Activated CD4-positive, alpha-beta T cell treated with anti-CD3 and anti-CD28 coated beads, Interleukin-2, Interleukin-6, amounts not matched to agents 100 ng/mL and 50 ng/mL, durations not matched to agents 16 hours and 8 hours (primary cell): Measurements from ENCODE around the gene MUC5B.

Experiments
- DNase-seq: peaks from one replicate; pipeline ENCODE4 v3.0.0-alpha.2; 2020

Gene MUC5B

GRCh38 chr11:1289211-1289935 lies 66.5 kb downstream of the MUC5B start:
- no peak for DNase-seq

- no peak for DNase-seq
Measured at GRCh38 chr11:1290052-1291040, 67.5 kb downstream of the MUC5B start.

GRCh38 chr11:1291295-1292017 lies 68.6 kb downstream of the MUC5B start:
- DNase-seq, result no peak

- no peak for DNase-seq
Measured at GRCh38 chr11:1292018-1292643, 69.3 kb downstream of the MUC5B start.

- no peak for DNase-seq
Measured at GRCh38 chr11:1292644-1293618, 70.1 kb downstream of the MUC5B start.

GRCh38 chr11:1293619-1294015 lies 70.8 kb downstream of the MUC5B start:
- DNase-seq, result no peak

- DNase-seq, result no peak
Measured at GRCh38 chr11:1295086-1295485, 72.2 kb downstream of the MUC5B start.

- DNase-seq, result no peak
Measured at GRCh38 chr11:1295591-1295990, 72.7 kb downstream of the MUC5B start.

- no peak for DNase-seq
Measured at GRCh38 chr11:1296287-1296686, 73.4 kb downstream of the MUC5B start.

GRCh38 chr11:1297011-1297575 lies 74.2 kb downstream of the MUC5B start:
- DNase-seq, result no peak

- no peak for DNase-seq
Measured at GRCh38 chr11:1297576-1298473, 75.0 kb downstream of the MUC5B start.

GRCh38 chr11:1298695-1299492 lies 76.0 kb downstream of the MUC5B start:
- no peak for DNase-seq

GRCh38 chr11:1299621-1300020 lies 76.8 kb downstream of the MUC5B start:
- DNase-seq, result no peak

GRCh38 chr11:1300121-1300520 lies 77.3 kb downstream of the MUC5B start:
- DNase-seq, result no peak

- no peak for DNase-seq
Measured at GRCh38 chr11:1300569-1301187, 77.8 kb downstream of the MUC5B start.

- no peak for DNase-seq
Measured at GRCh38 chr11:1301220-1302000, 78.5 kb downstream of the MUC5B start.

- no peak for DNase-seq
Measured at GRCh38 chr11:1302041-1302460, 79.2 kb downstream of the MUC5B start.
